Panc1 (cell line): ENCODE data around the gene SERPINA12. TPM values are rescaled to one million over a fixed set of nuclear protein-coding genes. Genes with fewer than 3 reads are reported as not detected.

Experiments used
- ATAC-seq: fragments of 200-7000 bp; cut with Tn5 transposase; 2 replicates; pipeline ENCODE4 v1.9.1; 2020; ENCODE audit warnings: mild to moderate bottlenecking, moderate library complexity
- BruUV-seq: library from RNA; stranded (reverse); fragments of 400-500 nt; replicated peaks from 2 replicates; lab custom pipeline; 2021; lab: Mats Ljungman, UMichigan
- CTCF ChIA-PET: fragments of 300-600 bp; sonication (Branson Sonifier 250); formaldehyde crosslinking; loops from one replicate; lab custom pipeline; 2022; ENCODE audit warnings: antibody characterized with exemption; lab: Charles Lee
- POLR2A ChIA-PET: fragments of 300-600 bp; sonication (Branson Sonifier 250); formaldehyde crosslinking; loops from one replicate; lab custom pipeline; 2022; ENCODE audit warnings: antibody characterized with exemption; lab: Charles Lee
- DNase-seq: peaks from one replicate; pipeline ENCODE4 v3.0.0-alpha.2; 2010; ENCODE audit warnings: low read depth, low spot score
- H3K27ac ChIP-seq: 2 replicates; pipeline ENCODE4 v1.5.1; 2011; ENCODE audit warnings: mild to moderate bottlenecking, low read length, inconsistent platforms
- H3K27me3 ChIP-seq: fragments of 200-500 bp; sonication (Bioruptor generic); 2 replicates; pipeline ENCODE4 v1.6.0; 2014; ENCODE audit warnings: low read length, inconsistent platforms; ENCODE audit not compliant: control insufficient read depth, insufficient read depth
- H3K36me3 ChIP-seq: fragments of 200-500 bp; sonication (Bioruptor generic); 2 replicates; pipeline ENCODE4 v1.5.1; 2014; ENCODE audit warnings: inconsistent platforms, mild to moderate bottlenecking, low read length, moderate library complexity; ENCODE audit not compliant: control insufficient read depth, insufficient read depth
- H3K4me1 ChIP-seq: 2 replicates; pipeline ENCODE4 v1.5.1; 2011; ENCODE audit warnings: inconsistent platforms, mild to moderate bottlenecking, low read length, moderate library complexity; ENCODE audit not compliant: control insufficient read depth, insufficient read depth
- H3K4me3 ChIP-seq, 2 experiments: 2 replicates each; pipeline ENCODE4 v1.5.1; 2011 to 2012; ENCODE audit warnings: low read depth in 2 of 2, low read length in 2 of 2, mild to moderate bottlenecking in 2 of 2, inconsistent platforms in 1 of 2, moderate library complexity in 1 of 2
- H3K9me3 ChIP-seq: fragments of 200-500 bp; sonication (Bioruptor generic); 2 replicates; pipeline ENCODE4 v1.5.1; 2014; ENCODE audit warnings: low read depth, mild to moderate bottlenecking, inconsistent platforms, low read length, moderate library complexity; ENCODE audit not compliant: control insufficient read depth, insufficient read depth
- POLR2AphosphoS5 ChIP-seq: IDR thresholded peaks from 2 replicates; pipeline ENCODE4 v1.6.1; 2012; ENCODE audit warnings: mild to moderate bottlenecking, low read depth, low read length, moderate library complexity
- SIN3A ChIP-seq: IDR thresholded peaks from 2 replicates; pipeline ENCODE4 v1.6.1; 2012; ENCODE audit warnings: low read depth, mild to moderate bottlenecking, low read length, moderate library complexity, borderline replicate concordance; ENCODE audit not compliant: insufficient read depth
- TCF7L2 ChIP-seq: IDR thresholded peaks from 2 replicates; pipeline ENCODE4 v1.6.1; 2011; ENCODE audit warnings: mild to moderate bottlenecking, low read depth, low read length, inconsistent platforms
- in situ Hi-C: cut with HindIII; loops from 2 replicates; pipeline ENCODE4 v1.10.0; 2016; ENCODE audit warnings: low sequenced_read_pairs, low pct_unique_long_range_greater_than_20kb
- intact Hi-C: fragments of 100-400 bp; cut with micrococcal nuclease; formaldehyde crosslinking; loops from one replicate; pipeline ENCODE4 v1.10.0; 2022; ENCODE audit not compliant: unreplicated experiment
- total RNA-seq: library from RNA; stranded (reverse); gene quantifications from one replicate; pipeline ENCODE4 v1.2.1, GENCODE V29; 2021; ENCODE audit not compliant: unreplicated experiment
- TF ChIP-seq, protein P1 (sequence below): fragments of 450-650 bp; IDR thresholded peaks from 2 replicates; pipeline ENCODE4 v1.5.1; 2017; ENCODE audit warnings: mild to moderate bottlenecking
- TF ChIP-seq, protein P2 (sequence below), 2 experiments: IDR thresholded peaks; 2 replicates each; pipeline ENCODE4 v1.6.1; 2011 to 2012; ENCODE audit warnings: low read depth in 2 of 2, control low read depth in 1 of 2, low read length in 1 of 2, mild to moderate bottlenecking in 1 of 2, moderate library complexity in 1 of 2; ENCODE audit not compliant: insufficient read depth in 1 of 2

SERPINA12 gene
- total RNA-seq, 1 experiment from 2014 or later: not detected

DNA sequence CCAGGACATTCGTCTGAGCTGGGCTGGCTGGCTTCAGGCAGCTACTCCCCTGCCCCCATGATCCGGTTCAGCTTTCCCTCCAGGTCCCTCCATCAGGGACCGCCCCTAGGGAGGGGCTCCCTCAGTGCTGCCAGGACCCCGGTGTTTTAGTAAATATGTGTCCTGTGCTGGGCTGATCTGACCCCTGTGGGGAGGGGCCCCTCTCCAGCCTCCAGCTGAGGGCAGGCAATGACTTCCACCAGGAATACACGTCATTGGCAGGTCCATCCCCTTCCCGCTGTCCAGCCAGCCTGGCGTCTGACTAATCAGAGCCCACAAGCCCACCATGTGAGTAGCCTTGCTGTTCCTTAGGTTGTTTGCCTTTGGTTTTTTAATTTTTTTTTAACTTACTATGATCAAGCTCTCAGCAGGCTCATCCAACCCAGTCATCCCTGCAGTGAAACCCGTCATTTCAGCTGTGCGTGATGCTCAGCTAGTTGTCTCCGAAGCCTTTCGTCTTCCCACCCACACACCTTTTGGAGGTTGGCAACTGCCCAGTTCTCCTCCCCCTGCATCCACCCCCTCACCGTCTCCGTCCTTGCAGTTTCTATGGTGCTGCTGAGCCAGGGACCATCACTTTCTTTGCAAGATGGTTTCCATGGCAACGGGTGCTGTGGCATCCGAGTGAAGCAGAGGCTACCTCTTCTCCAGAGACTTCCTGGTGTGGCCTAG lies 36.0 kb upstream of the SERPINA12 start:
- in situ Hi-C loops (no loop called here), intact Hi-C loops (loop anchor here (5.0 kb wide), 1 partner anchor 113 kb away; no protein-coding TSS in a partner anchor)
- ChIA-PET POLR2A (no interaction called here), CTCF (no interaction called here)
- Histone ChIP-seq H3K36me3 (no peaks in the 10 kb centered on the region), H3K9me3 (no peaks in the 10 kb centered on the region), H3K4me1 (no peaks in the 10 kb centered on the region), H3K4me3 (no peak overlapping the region), H3K27me3 (no peaks in the 10 kb centered on the region), H3K27ac (no peak overlapping the region)
- no TSS peak for BruUV-seq
- TF ChIP-seq POLR2AphosphoS5 (no peak), SIN3A (no peak), TCF7L2 (no peak)
- TF ChIP-seq, protein P1, sequence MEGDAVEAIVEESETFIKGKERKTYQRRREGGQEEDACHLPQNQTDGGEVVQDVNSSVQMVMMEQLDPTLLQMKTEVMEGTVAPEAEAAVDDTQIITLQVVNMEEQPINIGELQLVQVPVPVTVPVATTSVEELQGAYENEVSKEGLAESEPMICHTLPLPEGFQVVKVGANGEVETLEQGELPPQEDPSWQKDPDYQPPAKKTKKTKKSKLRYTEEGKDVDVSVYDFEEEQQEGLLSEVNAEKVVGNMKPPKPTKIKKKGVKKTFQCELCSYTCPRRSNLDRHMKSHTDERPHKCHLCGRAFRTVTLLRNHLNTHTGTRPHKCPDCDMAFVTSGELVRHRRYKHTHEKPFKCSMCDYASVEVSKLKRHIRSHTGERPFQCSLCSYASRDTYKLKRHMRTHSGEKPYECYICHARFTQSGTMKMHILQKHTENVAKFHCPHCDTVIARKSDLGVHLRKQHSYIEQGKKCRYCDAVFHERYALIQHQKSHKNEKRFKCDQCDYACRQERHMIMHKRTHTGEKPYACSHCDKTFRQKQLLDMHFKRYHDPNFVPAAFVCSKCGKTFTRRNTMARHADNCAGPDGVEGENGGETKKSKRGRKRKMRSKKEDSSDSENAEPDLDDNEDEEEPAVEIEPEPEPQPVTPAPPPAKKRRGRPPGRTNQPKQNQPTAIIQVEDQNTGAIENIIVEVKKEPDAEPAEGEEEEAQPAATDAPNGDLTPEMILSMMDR: no peak
- TF ChIP-seq, protein P2, sequence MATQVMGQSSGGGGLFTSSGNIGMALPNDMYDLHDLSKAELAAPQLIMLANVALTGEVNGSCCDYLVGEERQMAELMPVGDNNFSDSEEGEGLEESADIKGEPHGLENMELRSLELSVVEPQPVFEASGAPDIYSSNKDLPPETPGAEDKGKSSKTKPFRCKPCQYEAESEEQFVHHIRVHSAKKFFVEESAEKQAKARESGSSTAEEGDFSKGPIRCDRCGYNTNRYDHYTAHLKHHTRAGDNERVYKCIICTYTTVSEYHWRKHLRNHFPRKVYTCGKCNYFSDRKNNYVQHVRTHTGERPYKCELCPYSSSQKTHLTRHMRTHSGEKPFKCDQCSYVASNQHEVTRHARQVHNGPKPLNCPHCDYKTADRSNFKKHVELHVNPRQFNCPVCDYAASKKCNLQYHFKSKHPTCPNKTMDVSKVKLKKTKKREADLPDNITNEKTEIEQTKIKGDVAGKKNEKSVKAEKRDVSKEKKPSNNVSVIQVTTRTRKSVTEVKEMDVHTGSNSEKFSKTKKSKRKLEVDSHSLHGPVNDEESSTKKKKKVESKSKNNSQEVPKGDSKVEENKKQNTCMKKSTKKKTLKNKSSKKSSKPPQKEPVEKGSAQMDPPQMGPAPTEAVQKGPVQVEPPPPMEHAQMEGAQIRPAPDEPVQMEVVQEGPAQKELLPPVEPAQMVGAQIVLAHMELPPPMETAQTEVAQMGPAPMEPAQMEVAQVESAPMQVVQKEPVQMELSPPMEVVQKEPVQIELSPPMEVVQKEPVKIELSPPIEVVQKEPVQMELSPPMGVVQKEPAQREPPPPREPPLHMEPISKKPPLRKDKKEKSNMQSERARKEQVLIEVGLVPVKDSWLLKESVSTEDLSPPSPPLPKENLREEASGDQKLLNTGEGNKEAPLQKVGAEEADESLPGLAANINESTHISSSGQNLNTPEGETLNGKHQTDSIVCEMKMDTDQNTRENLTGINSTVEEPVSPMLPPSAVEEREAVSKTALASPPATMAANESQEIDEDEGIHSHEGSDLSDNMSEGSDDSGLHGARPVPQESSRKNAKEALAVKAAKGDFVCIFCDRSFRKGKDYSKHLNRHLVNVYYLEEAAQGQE (IDR thresholded peaks at IDR 0.05; ENCODE audit: insufficient read depth in 1 of 2, low read depth in 2 of 2, low read length in 1 of 2): no peak
- DNase-seq (no peak), ATAC-seq (no peak)

DNA sequence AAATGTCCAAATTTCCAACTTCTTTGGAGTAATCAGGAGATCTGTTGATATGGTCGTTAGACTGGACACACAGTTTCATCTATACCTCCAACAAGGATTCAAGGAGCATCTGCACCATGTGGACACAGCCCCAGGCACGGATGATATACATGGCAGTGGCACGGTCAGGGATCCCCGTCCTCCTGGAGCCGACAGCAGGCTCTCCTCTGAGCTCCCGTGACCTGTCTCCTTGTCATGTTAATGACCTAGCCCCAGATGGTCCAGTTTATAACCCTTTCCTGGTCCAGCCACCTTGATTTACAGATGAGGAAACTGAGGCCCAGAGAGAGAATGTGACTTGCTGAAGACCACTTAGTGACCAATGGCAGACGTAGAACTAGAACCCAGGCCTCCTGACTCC lies 35.5 kb upstream of the SERPINA12 start:
- no peak for ATAC-seq
- Histone ChIP-seq H3K27me3 (no peaks in the 10 kb centered on the region), H3K27ac (no peak overlapping the region), H3K4me1 (no peaks in the 10 kb centered on the region), H3K4me3 (no peak overlapping the region), H3K36me3 (no peaks in the 10 kb centered on the region), H3K9me3 (no peaks in the 10 kb centered on the region)
- in situ Hi-C loops: no loop called here
- ChIA-PET CTCF (no interaction called here), POLR2A (no interaction called here)
- DNase-seq: no peak
- TF ChIP-seq, protein P2 (IDR thresholded peaks at IDR 0.05; ENCODE audit: insufficient read depth in 1 of 2, low read depth in 2 of 2, low read length in 1 of 2): no peak
- BruUV-seq: no TSS peak
- intact Hi-C loops: loop anchor here (5.0 kb wide), 1 partner anchor 112 kb away; no protein-coding TSS in a partner anchor
